Karpas-422 (cell line): ENCODE measurements around the gene HMGN4. TPM values are rescaled to one million over a fixed set of nuclear protein-coding genes. Genes with fewer than 3 reads are reported as not detected.
A peak's percentile ranks its signal among the peaks of the same experiment; 100 is the strongest.

Experiments used
- DNase-seq: peaks from one replicate; pipeline ENCODE4 v3.0.0-alpha.2; 2015
- H2AFZ ChIP-seq: fragments of 200-600 bp; sonication (generic); 2 replicates; pipeline ENCODE4 v1.6.1; 2014; ENCODE audit warnings: antibody characterized with exemption, low read length, mixed read lengths
- H3K27ac ChIP-seq: fragments of 200-600 bp; sonication (generic); 2 replicates; pipeline ENCODE4 v1.5.1; 2014; ENCODE audit warnings: mild to moderate bottlenecking, low read length, moderate library complexity
- H3K27me3 ChIP-seq: fragments of 200-600 bp; sonication (generic); 2 replicates; pipeline ENCODE4 v1.6.1; 2014; ENCODE audit warnings: low read length, mixed read lengths
- H3K36me3 ChIP-seq: fragments of 200-600 bp; sonication (generic); 2 replicates; pipeline ENCODE4 v1.6.1; 2014; ENCODE audit warnings: low read length, mixed read lengths; ENCODE audit not compliant: insufficient read depth
- H3K4me1 ChIP-seq: fragments of 200-600 bp; sonication (generic); 2 replicates; pipeline ENCODE4 v1.6.1; 2014; ENCODE audit warnings: mild to moderate bottlenecking, low read length, mixed read lengths
- H3K4me2 ChIP-seq: fragments of 200-600 bp; sonication (generic); 2 replicates; pipeline ENCODE4 v1.6.1; 2014; ENCODE audit warnings: low read length, low read depth, mild to moderate bottlenecking; ENCODE audit not compliant: poor library complexity, severe bottlenecking
- H3K4me3 ChIP-seq: fragments of 200-600 bp; sonication (generic); 2 replicates; pipeline ENCODE4 v1.5.1; 2014; ENCODE audit warnings: mild to moderate bottlenecking, antibody characterized with exemption, low read length, mixed read lengths
- H3K79me2 ChIP-seq: fragments of 200-600 bp; sonication (generic); 2 replicates; pipeline ENCODE4 v1.6.1; 2014; ENCODE audit warnings: mild to moderate bottlenecking, low read length, mixed read lengths
- H3K9ac ChIP-seq: fragments of 200-600 bp; sonication (generic); 2 replicates; pipeline ENCODE4 v1.6.0; 2014; ENCODE audit warnings: low read length
- H3K9me2 ChIP-seq: fragments of 200-600 bp; sonication (generic), shearing (Covaris generic); replicated peaks from 2 replicates; pipeline ENCODE4 v1.6.0; 2014; ENCODE audit warnings: mild to moderate bottlenecking, low read length, moderate library complexity; ENCODE audit not compliant: insufficient read depth
- H3K9me3 ChIP-seq: fragments of 300-700, 200-600 bp; sonication (generic); 2 replicates; pipeline ENCODE4 v1.6.1; 2014; ENCODE audit warnings: low read length, mixed read lengths
- H4K20me1 ChIP-seq: fragments of 200-600 bp; sonication (generic); 2 replicates; pipeline ENCODE4 v1.6.1; 2014; ENCODE audit warnings: mild to moderate bottlenecking, antibody characterized with exemption, low read length, low read depth; ENCODE audit not compliant: insufficient read depth
- total RNA-seq: library from RNA; depleted of rRNA; stranded (reverse); fragments of >200 nt; shearing (Covaris generic); gene quantifications from 2 replicates; pipeline ENCODE4 v1.2.3, GENCODE V29; 2014; ENCODE audit warnings: low replicate concordance

HMGN4 gene
- total RNA-seq, 1 experiment from 2014 or later: 103 TPM

GRCh38 chr6:26550250-26550993, 12.3 kb downstream of the HMGN4 start:
- Histone ChIP-seq H3K9me3 (no peaks in the 10 kb centered on the region), H3K79me2 (no peaks in the 10 kb centered on the region), H3K36me3 (peaks cover 4% of the 10 kb centered on the region; the same call in 1 of the 2 replicates), H3K4me3 (peak overlapping the region; percentile 67), H3K27ac (peak overlapping the region; percentile 22; the same call in 1 of the 2 replicates), H4K20me1 (no peaks in the 10 kb centered on the region), H3K27me3 (no peaks in the 10 kb centered on the region), H3K4me2 (peak overlapping the region; percentile 57), H3K9me2 (no peaks in the 10 kb centered on the region), H3K4me1 (peaks cover 33% of the 10 kb centered on the region), H2AFZ (peak overlapping the region; percentile 34; the same call in 1 of the 2 replicates), H3K9ac (peak overlapping the region; percentile 65)
- DNase-seq: peak; percentile 81

GRCh38 chr6:26552205-26552604, 14.0 kb downstream of the HMGN4 start:
- H3K4me3 ChIP-seq: peak overlapping the region; percentile 85
- peaks cover 42% of the 10 kb centered on the region for H3K4me1 ChIP-seq
- no peaks in the 10 kb centered on the region for H4K20me1 ChIP-seq
- no peak for DNase-seq
- H3K79me2 ChIP-seq: no peaks in the 10 kb centered on the region
- H2AFZ ChIP-seq: peak overlapping the region; percentile 79; the same call in 1 of the 2 replicates
- no peaks in the 10 kb centered on the region for H3K9me3 ChIP-seq
- H3K4me2 ChIP-seq: peak overlapping the region; percentile 100
- H3K27ac ChIP-seq: no peak overlapping the region
- H3K9me2 ChIP-seq: no peaks in the 10 kb centered on the region
- no peaks in the 10 kb centered on the region for H3K27me3 ChIP-seq
- peak overlapping the region; percentile 59 for H3K9ac ChIP-seq
- no peaks in the 10 kb centered on the region for H3K36me3 ChIP-seq

GRCh38 chr6:26552640-26553188, 14.5 kb downstream of the HMGN4 start:
- H3K9ac ChIP-seq: peak overlapping the region; percentile 59
- no peak overlapping the region for H3K27ac ChIP-seq

GRCh38 chr6:26553264-26553634, 15.1 kb downstream of the HMGN4 start:
- Histone ChIP-seq H3K27me3 (no peaks in the 10 kb centered on the region), H3K4me2 (peak overlapping the region; percentile 100), H3K9me3 (no peaks in the 10 kb centered on the region), H3K9ac (peak overlapping the region; percentile 72), H3K36me3 (no peaks in the 10 kb centered on the region), H3K79me2 (no peaks in the 10 kb centered on the region), H3K27ac (peak overlapping the region; percentile 59; the same call in 1 of the 2 replicates), H2AFZ (peak overlapping the region; percentile 82), H3K4me1 (peaks cover 42% of the 10 kb centered on the region), H4K20me1 (no peaks in the 10 kb centered on the region), H3K9me2 (no peaks in the 10 kb centered on the region), H3K4me3 (peak overlapping the region; percentile 85)
- peak; percentile 94 for DNase-seq

More at GRCh38 chr6:26552640-26553188, 14.5 kb downstream of the HMGN4 start:
- peak; percentile 61 for DNase-seq
- no peaks in the 10 kb centered on the region for H3K9me2 ChIP-seq
- no peaks in the 10 kb centered on the region for H3K36me3 ChIP-seq
- peak overlapping the region; percentile 85 for H3K4me3 ChIP-seq
- H3K79me2 ChIP-seq: no peaks in the 10 kb centered on the region
- peak overlapping the region; percentile 79 for H2AFZ ChIP-seq
- no peaks in the 10 kb centered on the region for H3K27me3 ChIP-seq
- peak overlapping the region; percentile 100 for H3K4me2 ChIP-seq
- H3K9me3 ChIP-seq: no peaks in the 10 kb centered on the region
- peaks cover 42% of the 10 kb centered on the region for H3K4me1 ChIP-seq
- H4K20me1 ChIP-seq: no peaks in the 10 kb centered on the region

DNA sequence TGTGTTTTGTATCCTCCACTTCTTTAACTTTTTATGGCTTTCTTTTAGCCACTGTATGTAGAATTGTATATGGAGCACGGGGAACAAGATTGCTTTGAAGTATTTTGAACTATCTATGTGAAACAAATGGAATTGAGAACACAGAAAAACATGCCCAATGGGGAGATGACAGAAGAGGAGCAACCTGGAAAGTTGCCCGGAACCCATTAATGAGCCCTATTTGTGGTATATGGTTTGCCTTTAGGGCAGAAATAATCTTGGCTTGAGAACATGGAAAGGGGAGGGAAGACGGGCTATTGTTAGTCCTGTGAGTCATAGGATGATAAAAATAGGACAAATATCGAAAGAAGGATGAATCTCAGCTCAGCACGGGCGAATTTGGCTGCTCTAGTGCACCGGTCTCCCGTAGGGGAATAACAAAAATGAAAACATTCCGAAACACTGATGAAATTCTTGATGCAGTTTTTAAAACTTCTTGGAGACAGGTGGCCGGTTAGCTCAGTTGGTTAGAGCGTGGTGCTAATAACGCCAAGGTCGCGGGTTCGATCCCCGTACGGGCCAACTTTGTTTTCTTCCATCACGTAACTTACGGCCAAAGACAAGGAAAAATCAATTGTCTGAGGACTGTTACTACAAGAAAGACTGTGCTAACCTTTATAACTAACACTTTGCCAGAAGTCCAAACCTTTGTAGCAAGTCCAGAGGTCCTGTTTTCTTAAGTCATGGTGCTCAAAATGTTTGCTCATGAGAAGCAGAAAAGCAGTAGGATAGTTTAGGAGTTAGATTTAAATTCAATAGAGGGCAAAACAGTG, 15.7 kb downstream of the HMGN4 start:
- peak overlapping the region; percentile 85 for H3K4me3 ChIP-seq
- H3K9me2 ChIP-seq: no peaks in the 10 kb centered on the region
- H3K27ac ChIP-seq: peak overlapping the region; percentile 59
- H3K9me3 ChIP-seq: no peaks in the 10 kb centered on the region
- H3K36me3 ChIP-seq: no peaks in the 10 kb centered on the region
- no peaks in the 10 kb centered on the region for H3K27me3 ChIP-seq
- peak overlapping the region; percentile 100 for H3K4me2 ChIP-seq
- H3K9ac ChIP-seq: peak overlapping the region; percentile 72
- no peaks in the 10 kb centered on the region for H4K20me1 ChIP-seq
- no peaks in the 10 kb centered on the region for H3K79me2 ChIP-seq
- H2AFZ ChIP-seq: peak overlapping the region; percentile 94
- peaks cover 42% of the 10 kb centered on the region for H3K4me1 ChIP-seq
- DNase-seq: peak; percentile 93

DNA sequence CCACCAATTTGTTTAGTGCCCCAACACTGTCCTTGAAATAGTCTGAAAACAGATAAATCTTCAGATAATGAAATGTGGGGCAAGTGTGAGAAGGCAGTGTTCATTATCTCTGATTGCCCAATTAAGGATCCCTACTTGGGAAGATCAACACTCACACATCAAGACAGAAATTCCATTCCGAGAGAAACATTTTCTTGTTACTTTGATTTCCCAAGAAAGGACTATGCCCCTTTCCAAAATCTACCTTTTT, 16.2 kb downstream of the HMGN4 start:
- Histone ChIP-seq H3K27me3 (no peaks in the 10 kb centered on the region), H3K4me2 (peak overlapping the region; percentile 100), H3K4me3 (peak overlapping the region; percentile 85), H3K9ac (peak overlapping the region; percentile 63), H3K36me3 (no peaks in the 10 kb centered on the region), H4K20me1 (no peaks in the 10 kb centered on the region), H3K9me3 (no peaks in the 10 kb centered on the region), H3K4me1 (peaks cover 42% of the 10 kb centered on the region), H2AFZ (peak overlapping the region; percentile 94), H3K9me2 (no peaks in the 10 kb centered on the region), H3K79me2 (no peaks in the 10 kb centered on the region), H3K27ac (peak overlapping the region; percentile 21)
- DNase-seq: no peak

DNA sequence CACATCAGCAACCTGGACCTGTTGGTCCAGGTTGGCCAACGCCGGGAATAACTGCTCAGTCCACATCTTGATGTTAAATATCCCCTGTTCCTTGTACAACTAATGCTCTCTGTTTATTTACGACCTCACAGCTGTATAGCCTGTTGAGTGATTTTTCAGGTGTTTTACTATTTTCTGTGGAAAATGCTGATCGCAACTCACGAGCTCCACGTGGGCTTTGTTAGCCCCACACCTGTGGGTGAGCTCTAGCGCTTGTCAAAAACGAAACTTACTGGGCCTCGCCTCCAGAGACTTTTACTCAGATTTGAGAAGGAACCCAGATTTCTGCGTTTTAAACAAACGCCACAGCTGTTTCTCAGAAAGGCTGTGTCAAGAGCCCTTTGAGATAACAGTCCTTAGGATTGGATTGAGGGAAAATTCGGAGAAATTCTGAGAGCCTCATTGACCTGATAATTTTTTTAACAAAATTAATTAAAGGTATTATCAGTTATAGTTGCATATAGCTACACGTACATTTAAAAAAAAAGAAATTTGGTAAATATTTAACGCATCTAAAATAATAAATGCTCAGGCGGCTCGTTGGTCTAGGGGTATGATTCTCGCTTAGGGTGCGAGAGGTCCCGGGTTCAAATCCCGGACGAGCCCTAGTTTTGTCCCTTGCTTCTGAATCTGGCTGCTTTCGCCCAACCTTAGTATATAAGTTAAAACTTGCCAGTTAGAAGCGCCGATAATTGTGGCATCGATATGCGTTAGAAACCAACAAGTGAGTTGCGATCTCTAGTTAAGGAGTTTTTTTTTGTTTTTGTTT, 16.7 kb downstream of the HMGN4 start:
- peak overlapping the region; percentile 85 for H3K4me3 ChIP-seq
- peak overlapping the region; percentile 100 for H3K4me2 ChIP-seq
- H3K27me3 ChIP-seq: no peaks in the 10 kb centered on the region
- H3K4me1 ChIP-seq: peaks cover 39% of the 10 kb centered on the region
- peak overlapping the region; percentile 63 for H3K9ac ChIP-seq
- H3K27ac ChIP-seq: peak overlapping the region; percentile 21
- no peaks in the 10 kb centered on the region for H3K79me2 ChIP-seq
- H3K9me3 ChIP-seq: no peaks in the 10 kb centered on the region
- H3K36me3 ChIP-seq: no peaks in the 10 kb centered on the region
- H3K9me2 ChIP-seq: no peaks in the 10 kb centered on the region
- H2AFZ ChIP-seq: peak overlapping the region; percentile 94
- no peaks in the 10 kb centered on the region for H4K20me1 ChIP-seq
- peak; percentile 92 for DNase-seq
